DMS 273 treated with DMSO at 0.1 percent for 48 hours (cell line): ENCODE data around the gene MEF2D.
A peak's percentile ranks its signal among the peaks of the same experiment; 100 is the strongest.

Experiments used
- DNase-seq: peaks from one replicate; lab custom pipeline; 2025; lab: John Stamatoyannopoulos, UW

MEF2D gene

GRCh38 chr1:156524481-156524869 lies 23.9 kb upstream of the MEF2D start:
- no peak for DNase-seq

- DNase-seq = no peak
Observed at GRCh38 chr1:156523801-156524480, 23.4 kb upstream of the MEF2D start.

- no peak for DNase-seq
Observed at GRCh38 chr1:156522443-156522970, 21.9 kb upstream of the MEF2D start.

GRCh38 chr1:156517748-156518147 lies 17.2 kb upstream of the MEF2D start:
- no peak for DNase-seq

- no peak for DNase-seq
Observed at GRCh38 chr1:156516821-156517220, 16.2 kb upstream of the MEF2D start.

- DNase-seq = no peak
Observed at GRCh38 chr1:156515956-156516355, 15.4 kb upstream of the MEF2D start.

GRCh38 chr1:156513185-156513584 lies 12.6 kb upstream of the MEF2D start:
- no peak for DNase-seq

- no peak for DNase-seq
Observed at GRCh38 chr1:156511644-156512043, 11.1 kb upstream of the MEF2D start.

- DNase-seq = no peak
Observed at GRCh38 chr1:156510709-156511108, 10.1 kb upstream of the MEF2D start.

- no peak for DNase-seq
Observed at GRCh38 chr1:156509424-156510034, 9.0 kb upstream of the MEF2D start.

GRCh38 chr1:156508955-156509234 lies 8.3 kb upstream of the MEF2D start:
- no peak for DNase-seq

- no peak for DNase-seq
Observed at GRCh38 chr1:156508205-156508954, 7.8 kb upstream of the MEF2D start.

- no peak for DNase-seq
Observed at GRCh38 chr1:156506450-156506849, 5.9 kb upstream of the MEF2D start.

GRCh38 chr1:156505679-156506298 lies 5.2 kb upstream of the MEF2D start:
- no peak for DNase-seq

GRCh38 chr1:156504821-156505678 lies 4.5 kb upstream of the MEF2D start:
- DNase-seq = peak; percentile 94

- DNase-seq = no peak
Observed at GRCh38 chr1:156504438-156504813, 3.9 kb upstream of the MEF2D start.

- DNase-seq = no peak
Observed at GRCh38 chr1:156503698-156504437, 3.3 kb upstream of the MEF2D start.

GRCh38 chr1:156502894-156503697 lies 2.5 kb upstream of the MEF2D start:
- DNase-seq = no peak

GRCh38 chr1:156502391-156502893 lies 1.9 kb upstream of the MEF2D start:
- no peak for DNase-seq
